Panc1 (cell line): ENCODE measurements around the gene ADD1. TPM values are rescaled to one million over a fixed set of nuclear protein-coding genes. Genes with fewer than 3 reads are reported as not detected.

Experiments used
- ATAC-seq: fragments of 200-7000 bp; cut with Tn5 transposase; 2 replicates; pipeline ENCODE4 v1.9.1; 2020; ENCODE audit warnings: mild to moderate bottlenecking, moderate library complexity
- BruUV-seq: library from RNA; stranded (reverse); fragments of 400-500 nt; replicated peaks from 2 replicates; lab custom pipeline; 2021; lab: Mats Ljungman, UMichigan
- CTCF ChIA-PET: fragments of 300-600 bp; sonication (Branson Sonifier 250); formaldehyde crosslinking; loops from one replicate; lab custom pipeline; 2022; ENCODE audit warnings: antibody characterized with exemption; lab: Charles Lee
- POLR2A ChIA-PET: fragments of 300-600 bp; sonication (Branson Sonifier 250); formaldehyde crosslinking; loops from one replicate; lab custom pipeline; 2022; ENCODE audit warnings: antibody characterized with exemption; lab: Charles Lee
- DNase-seq: peaks from one replicate; pipeline ENCODE4 v3.0.0-alpha.2; 2010; ENCODE audit warnings: low read depth, low spot score
- H3K27ac ChIP-seq: 2 replicates; pipeline ENCODE4 v1.5.1; 2011; ENCODE audit warnings: mild to moderate bottlenecking, low read length, inconsistent platforms
- H3K27me3 ChIP-seq: fragments of 200-500 bp; sonication (Bioruptor generic); 2 replicates; pipeline ENCODE4 v1.6.0; 2014; ENCODE audit warnings: low read length, inconsistent platforms; ENCODE audit not compliant: control insufficient read depth, insufficient read depth
- H3K36me3 ChIP-seq: fragments of 200-500 bp; sonication (Bioruptor generic); 2 replicates; pipeline ENCODE4 v1.5.1; 2014; ENCODE audit warnings: inconsistent platforms, mild to moderate bottlenecking, low read length, moderate library complexity; ENCODE audit not compliant: control insufficient read depth, insufficient read depth
- H3K4me1 ChIP-seq: 2 replicates; pipeline ENCODE4 v1.5.1; 2011; ENCODE audit warnings: inconsistent platforms, mild to moderate bottlenecking, low read length, moderate library complexity; ENCODE audit not compliant: control insufficient read depth, insufficient read depth
- H3K4me3 ChIP-seq, 2 experiments: 2 replicates each; pipeline ENCODE4 v1.5.1; 2011 to 2012; ENCODE audit warnings: low read depth in 2 of 2, low read length in 2 of 2, mild to moderate bottlenecking in 2 of 2, inconsistent platforms in 1 of 2, moderate library complexity in 1 of 2
- H3K9me3 ChIP-seq: fragments of 200-500 bp; sonication (Bioruptor generic); 2 replicates; pipeline ENCODE4 v1.5.1; 2014; ENCODE audit warnings: low read depth, mild to moderate bottlenecking, inconsistent platforms, low read length, moderate library complexity; ENCODE audit not compliant: control insufficient read depth, insufficient read depth
- POLR2AphosphoS5 ChIP-seq: IDR thresholded peaks from 2 replicates; pipeline ENCODE4 v1.6.1; 2012; ENCODE audit warnings: mild to moderate bottlenecking, low read depth, low read length, moderate library complexity
- REST ChIP-seq, 2 experiments: IDR thresholded peaks; 2 replicates each; pipeline ENCODE4 v1.6.1; 2011 to 2012; ENCODE audit warnings: low read depth in 2 of 2, control low read depth in 1 of 2, low read length in 1 of 2, mild to moderate bottlenecking in 1 of 2, moderate library complexity in 1 of 2; ENCODE audit not compliant: insufficient read depth in 1 of 2
- SIN3A ChIP-seq: IDR thresholded peaks from 2 replicates; pipeline ENCODE4 v1.6.1; 2012; ENCODE audit warnings: low read depth, mild to moderate bottlenecking, low read length, moderate library complexity, borderline replicate concordance; ENCODE audit not compliant: insufficient read depth
- TCF7L2 ChIP-seq: IDR thresholded peaks from 2 replicates; pipeline ENCODE4 v1.6.1; 2011; ENCODE audit warnings: mild to moderate bottlenecking, low read depth, low read length, inconsistent platforms
- in situ Hi-C: cut with HindIII; loops from 2 replicates; pipeline ENCODE4 v1.10.0; 2016; ENCODE audit warnings: low sequenced_read_pairs, low pct_unique_long_range_greater_than_20kb
- intact Hi-C: fragments of 100-400 bp; cut with micrococcal nuclease; formaldehyde crosslinking; loops from one replicate; pipeline ENCODE4 v1.10.0; 2022; ENCODE audit not compliant: unreplicated experiment
- total RNA-seq: library from RNA; stranded (reverse); gene quantifications from one replicate; pipeline ENCODE4 v1.2.1, GENCODE V29; 2021; ENCODE audit not compliant: unreplicated experiment
- TF ChIP-seq, protein P1 (sequence below): fragments of 450-650 bp; IDR thresholded peaks from 2 replicates; pipeline ENCODE4 v1.5.1; 2017; ENCODE audit warnings: mild to moderate bottlenecking

Gene ADD1
- total RNA-seq, 1 experiment from 2014 or later = 158 TPM

DNA sequence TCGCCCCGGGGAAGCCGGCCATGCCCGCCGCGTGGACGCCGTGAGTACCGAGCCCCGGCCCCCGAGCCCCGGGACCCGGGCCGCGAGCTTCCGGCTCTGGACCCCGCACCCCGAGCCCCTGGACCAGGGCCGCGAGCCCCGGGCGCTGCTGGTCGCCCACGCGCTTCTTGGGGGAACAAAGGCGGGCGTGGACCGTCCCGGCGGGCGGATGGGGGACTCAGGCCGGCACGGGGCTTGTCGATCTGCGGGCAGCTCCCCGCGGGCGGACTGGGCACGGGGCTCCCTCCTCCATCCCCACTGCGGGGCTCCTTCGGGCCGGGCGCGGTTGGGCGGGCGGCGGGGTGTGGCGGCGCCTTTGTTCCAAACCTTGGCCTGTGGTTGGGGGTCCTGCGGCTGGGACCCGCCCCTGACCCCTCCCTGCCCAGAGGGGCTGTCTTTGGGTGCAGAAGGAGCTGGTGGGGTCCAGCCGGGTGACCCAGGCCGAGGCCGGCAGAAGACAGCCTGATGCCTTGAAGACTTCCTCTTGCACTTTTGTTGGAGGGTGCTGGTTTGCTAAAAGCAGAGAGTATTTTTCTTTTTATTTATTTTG is 25.2 kb upstream of the ADD1 start:
- Histone ChIP-seq H3K27me3 (no peaks in the 10 kb centered on the region), H3K36me3 (no peaks in the 10 kb centered on the region), H3K9me3 (no peaks in the 10 kb centered on the region), H3K4me3 (peak overlapping the region in 1 of 2 experiments; percentile 32; a peak in 1 of 4 replicates), H3K4me1 (no peaks in the 10 kb centered on the region; the same call in 1 of the 2 replicates), H3K27ac (no peak overlapping the region)
- DNase-seq = no peak
- no peak for ATAC-seq
- TF ChIP-seq, protein P1, sequence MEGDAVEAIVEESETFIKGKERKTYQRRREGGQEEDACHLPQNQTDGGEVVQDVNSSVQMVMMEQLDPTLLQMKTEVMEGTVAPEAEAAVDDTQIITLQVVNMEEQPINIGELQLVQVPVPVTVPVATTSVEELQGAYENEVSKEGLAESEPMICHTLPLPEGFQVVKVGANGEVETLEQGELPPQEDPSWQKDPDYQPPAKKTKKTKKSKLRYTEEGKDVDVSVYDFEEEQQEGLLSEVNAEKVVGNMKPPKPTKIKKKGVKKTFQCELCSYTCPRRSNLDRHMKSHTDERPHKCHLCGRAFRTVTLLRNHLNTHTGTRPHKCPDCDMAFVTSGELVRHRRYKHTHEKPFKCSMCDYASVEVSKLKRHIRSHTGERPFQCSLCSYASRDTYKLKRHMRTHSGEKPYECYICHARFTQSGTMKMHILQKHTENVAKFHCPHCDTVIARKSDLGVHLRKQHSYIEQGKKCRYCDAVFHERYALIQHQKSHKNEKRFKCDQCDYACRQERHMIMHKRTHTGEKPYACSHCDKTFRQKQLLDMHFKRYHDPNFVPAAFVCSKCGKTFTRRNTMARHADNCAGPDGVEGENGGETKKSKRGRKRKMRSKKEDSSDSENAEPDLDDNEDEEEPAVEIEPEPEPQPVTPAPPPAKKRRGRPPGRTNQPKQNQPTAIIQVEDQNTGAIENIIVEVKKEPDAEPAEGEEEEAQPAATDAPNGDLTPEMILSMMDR = no peak
- TF ChIP-seq SIN3A (no peak), REST (IDR thresholded peaks at IDR 0.05; ENCODE audit: insufficient read depth in 1 of 2, low read depth in 2 of 2, low read length in 1 of 2) (no peak)
- in situ Hi-C loops = no loop called here
- ChIA-PET POLR2A (no interaction called here), CTCF (no interaction called here)
- intact Hi-C loops = no loop called here
- BruUV-seq = no TSS peak

DNA sequence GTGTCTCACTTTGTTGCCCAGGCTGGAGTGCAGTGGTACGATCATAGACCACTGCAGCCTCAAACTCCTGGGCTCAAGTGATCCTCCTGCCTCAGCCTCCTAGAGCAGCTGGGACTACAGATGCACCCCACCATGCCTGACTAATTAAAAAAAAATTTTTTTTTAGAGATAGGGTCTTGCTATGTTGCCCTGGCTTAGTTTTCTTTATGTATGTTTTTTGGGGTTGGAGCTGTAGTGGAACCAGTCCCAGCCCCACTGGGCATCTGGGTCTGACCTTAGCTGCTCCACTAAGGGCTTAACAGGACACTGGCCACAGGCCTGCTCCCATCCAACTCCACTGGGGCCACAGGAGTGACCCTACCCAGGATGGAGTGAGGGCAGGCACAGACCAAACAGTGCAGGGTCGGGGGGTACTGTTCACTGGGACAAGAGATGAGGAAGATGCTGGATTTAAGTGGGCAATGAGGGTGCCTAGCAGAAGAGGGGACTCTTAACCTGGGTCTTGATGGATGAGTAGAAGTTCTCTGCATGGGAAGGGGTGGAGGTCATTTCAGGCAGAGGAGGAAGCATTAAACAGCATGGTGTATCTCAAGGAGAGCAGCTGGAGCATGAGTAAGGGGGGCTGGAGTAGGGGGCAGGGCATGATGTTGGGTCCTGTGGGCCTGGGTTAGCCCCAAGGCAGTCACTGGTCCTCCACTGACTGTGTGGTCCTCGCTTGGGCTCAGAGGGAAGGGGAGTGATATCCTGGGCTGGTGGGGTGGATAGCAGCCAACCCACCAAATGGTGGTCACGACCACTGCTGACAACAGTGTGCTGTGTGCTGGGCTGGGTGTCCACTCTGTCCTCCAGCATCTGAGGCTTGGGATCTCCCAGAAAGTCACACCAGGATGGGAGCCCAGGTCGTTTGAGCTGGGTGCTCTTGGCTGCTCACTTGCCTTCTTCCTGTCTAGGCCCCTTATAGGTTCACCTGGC is 24.1 kb upstream of the ADD1 start:
- H3K4me1 ChIP-seq = no peaks in the 10 kb centered on the region; the same call in 1 of the 2 replicates
- ChIA-PET CTCF (no interaction called here), POLR2A (no interaction called here)
- H3K36me3 ChIP-seq = no peaks in the 10 kb centered on the region
- intact Hi-C loops (no loop called here), in situ Hi-C loops (no loop called here)
- no peak overlapping the region for H3K4me3 ChIP-seq
- DNase-seq (no peak), ATAC-seq (no peak)
- no peaks in the 10 kb centered on the region for H3K27me3 ChIP-seq
- no peaks in the 10 kb centered on the region for H3K9me3 ChIP-seq
- no peak overlapping the region for H3K27ac ChIP-seq
- TF ChIP-seq TCF7L2 = no peak
- TF ChIP-seq SIN3A = no peak
- TF ChIP-seq POLR2AphosphoS5 = no peak
- TF ChIP-seq REST (IDR thresholded peaks at IDR 0.05; ENCODE audit: insufficient read depth in 1 of 2, low read depth in 2 of 2, low read length in 1 of 2) = no peak
- TF ChIP-seq, protein P1 = no peak
- BruUV-seq = no TSS peak
